NOMO-1 (cell line): ENCODE measurements around the gene HPSE2.

Source experiments
- DNase-seq, 2 experiments: peaks; one replicate each; lab custom pipeline; 2025; ENCODE audit not compliant: unreplicated experiment in 2 of 2; lab: John Stamatoyannopoulos, UW

Gene HPSE2

GRCh38 chr10:98419469-98420261 lies 816.0 kb downstream of the HPSE2 start:
- no peak for DNase-seq

DNA sequence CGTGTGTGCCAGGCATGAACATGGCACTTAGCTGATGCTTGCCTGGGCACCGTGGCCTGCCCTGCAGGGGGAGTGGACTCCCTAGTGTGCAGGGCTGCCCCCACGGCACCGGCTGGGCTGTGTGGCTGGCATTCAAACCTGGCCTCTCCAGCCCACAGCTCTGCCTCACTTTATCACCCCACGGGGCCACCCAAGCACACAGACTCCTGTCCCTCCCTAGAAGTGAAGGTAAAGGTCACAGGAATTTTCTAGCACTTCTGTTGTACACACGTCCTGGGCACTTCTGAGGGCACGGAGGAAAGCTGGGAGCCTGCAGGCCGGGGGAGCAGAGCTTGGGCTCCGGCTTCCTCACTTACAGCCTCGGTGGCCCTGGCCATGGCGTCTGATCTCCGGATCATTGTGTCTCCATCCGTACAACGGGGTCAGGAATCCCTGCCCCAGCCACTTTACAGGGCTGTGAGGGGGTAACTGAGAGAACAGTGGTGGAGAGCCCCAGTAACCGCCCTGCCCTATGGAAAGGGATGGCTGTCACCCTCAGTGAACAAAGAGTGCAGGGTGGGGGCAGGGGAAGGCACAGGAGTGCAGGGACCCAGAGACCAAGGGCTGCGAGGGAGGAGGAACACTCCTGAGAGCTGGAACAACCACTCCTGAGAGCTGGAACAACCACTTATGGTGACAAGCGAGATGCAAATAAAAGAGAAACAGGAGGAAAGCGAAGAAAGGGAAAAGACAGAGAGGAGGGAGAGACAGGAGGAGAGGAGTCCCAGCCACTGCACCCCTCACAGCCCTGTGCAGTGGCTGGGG lies 816.8 kb downstream of the HPSE2 start:
- DNase-seq = no peak

- DNase-seq = no peak
These were observed 817.5 kb downstream of the HPSE2 start for GRCh38 chr10:98417973-98418664.

DNA sequence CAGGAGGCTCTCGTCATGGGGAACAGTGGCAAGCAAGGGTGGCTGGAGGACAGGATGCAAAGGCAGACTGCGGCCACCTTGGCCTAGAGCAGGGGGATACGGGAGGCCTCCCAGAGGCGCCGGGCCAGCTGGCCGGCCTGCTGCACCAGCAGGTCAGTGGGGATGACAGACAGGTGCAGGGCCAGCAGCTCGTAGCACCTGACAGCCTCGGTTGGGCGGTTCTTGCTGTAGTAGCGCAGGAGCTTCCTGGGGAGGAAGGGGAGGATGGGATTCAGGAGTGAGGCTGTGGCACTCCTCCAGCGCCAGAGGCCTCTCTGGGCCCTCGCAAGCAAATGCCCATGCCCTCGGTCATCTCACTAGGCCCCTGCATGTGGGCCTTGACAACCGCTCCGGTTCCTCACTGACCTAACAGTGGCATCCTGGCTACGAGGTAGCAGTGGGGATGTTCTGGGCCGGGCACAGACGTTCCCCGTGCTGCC lies 818.1 kb downstream of the HPSE2 start:
- no peak for DNase-seq

- DNase-seq = no peak
These were observed 818.9 kb downstream of the HPSE2 start for GRCh38 chr10:98416606-98417388.

DNA sequence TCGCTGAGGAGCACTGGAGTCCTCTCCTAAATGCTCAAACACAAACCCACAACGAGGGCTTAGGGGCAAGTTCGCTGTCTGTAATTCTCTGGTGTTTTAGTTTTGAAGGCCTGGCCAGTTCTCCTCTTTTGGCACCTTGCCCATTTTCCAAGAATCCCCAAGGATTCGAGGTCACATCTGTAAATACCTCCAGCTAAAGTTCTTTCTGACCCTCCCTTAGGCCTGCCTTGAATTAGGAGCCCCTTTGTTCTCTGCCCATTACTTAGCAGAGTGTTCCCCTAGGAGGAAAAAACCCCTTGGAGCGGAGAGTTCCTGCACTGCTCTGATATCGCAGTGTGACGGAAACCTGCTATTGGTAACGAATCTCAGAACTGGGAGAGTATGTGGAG lies 819.9 kb downstream of the HPSE2 start:
- DNase-seq = no peak

DNA sequence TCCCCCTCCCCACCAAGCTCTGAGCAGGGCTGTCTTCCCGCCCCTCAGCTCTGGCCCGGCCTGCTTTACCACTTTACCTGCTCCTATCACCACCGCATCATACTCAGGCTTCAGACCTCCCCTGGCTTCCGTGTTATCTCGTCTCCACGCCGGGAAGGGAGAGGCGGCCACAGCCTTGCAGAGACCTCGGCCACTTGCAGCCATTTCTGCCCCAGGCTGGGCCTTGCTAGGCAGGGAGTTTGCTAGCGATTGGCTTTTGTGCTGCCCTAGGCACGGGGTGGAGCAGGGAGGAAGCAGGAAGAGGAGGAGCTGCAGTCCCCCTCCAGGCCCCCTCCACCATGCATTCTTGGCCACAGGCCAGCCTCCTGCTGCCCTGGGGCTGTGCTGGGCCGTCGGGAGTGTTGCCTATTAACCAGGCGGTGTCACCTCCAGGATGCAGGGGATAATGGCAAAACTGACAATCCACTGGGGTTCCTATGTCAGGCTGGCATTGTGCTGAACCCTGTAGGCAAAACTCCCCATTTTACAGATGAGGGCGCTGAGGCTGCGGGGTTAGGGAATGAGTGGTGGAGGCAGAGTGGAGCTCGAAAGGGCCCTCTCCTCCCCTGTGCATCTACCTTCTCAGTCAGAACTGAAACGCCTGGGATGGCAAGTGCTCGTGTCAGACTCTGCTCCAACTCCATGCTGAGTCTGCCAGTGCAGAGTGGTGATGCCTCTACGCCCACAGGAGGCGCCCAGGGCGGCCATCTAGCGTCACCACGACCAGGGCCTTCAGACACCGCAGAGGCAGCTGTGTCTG lies 820.5 kb downstream of the HPSE2 start, which contains the start of gene PYROXD2:
PYROXD2 (minus strand) TSS at position 251 of the 799 bp plus-strand sequence; CDS start at position 204, 47 bp downstream.
- DNase-seq = no peak

- no peak for DNase-seq
These were observed 821.1 kb downstream of the HPSE2 start for GRCh38 chr10:98414578-98414931.

- DNase-seq = no peak
These were observed 823.9 kb downstream of the HPSE2 start for GRCh38 chr10:98411768-98412167.

DNA sequence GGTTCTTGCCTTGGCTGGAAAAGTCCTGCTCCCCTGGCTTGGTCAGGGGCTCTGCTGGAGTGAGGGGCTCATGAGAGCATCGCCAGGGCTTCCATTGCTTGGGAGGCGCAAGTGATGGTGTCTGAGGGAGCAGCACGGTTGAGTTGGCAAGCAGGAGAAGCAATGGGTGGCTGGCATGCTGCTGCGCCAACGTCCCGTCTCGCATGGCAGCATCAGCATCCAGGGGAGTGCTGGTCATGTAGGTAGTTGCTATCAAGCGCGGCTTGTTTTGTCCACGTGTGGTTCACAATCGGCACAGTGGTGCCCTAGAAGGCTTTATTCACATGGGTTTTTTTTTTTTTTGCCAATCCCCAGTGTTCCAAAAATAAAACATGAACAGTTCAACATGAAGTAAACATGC lies 824.5 kb downstream of the HPSE2 start:
- no peak for DNase-seq

GRCh38 chr10:98410759-98411158 lies 824.9 kb downstream of the HPSE2 start:
- no peak for DNase-seq

DNA sequence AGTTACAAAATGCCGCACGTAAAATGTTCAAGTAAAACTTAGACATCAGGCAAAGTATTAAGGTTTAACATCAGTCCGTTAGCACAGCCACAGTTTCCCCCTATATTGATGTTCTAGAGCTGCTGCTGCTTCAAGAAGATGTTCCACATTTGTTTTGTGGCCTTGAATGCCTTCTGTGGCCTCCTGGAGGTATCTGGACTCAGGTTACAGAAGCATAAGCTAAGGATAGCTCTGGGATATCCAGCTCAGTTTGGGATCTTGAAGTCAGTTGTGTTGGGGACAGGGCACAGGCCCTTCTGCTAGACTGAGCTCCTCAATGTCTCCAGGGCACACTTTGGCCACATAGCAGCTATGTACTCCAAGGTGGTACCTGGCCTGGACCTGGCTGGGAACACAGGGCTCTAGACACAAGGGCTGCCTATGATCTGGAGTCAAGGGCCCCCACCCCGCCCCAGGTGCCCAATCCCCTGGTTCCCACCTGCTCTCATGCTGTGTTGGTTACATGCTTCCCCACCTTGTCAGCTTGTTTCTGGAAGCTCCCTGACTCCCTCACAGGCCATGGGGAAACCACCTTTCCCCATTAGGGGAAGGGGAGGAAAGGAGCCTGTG lies 825.4 kb downstream of the HPSE2 start:
- no peak for DNase-seq

DNA sequence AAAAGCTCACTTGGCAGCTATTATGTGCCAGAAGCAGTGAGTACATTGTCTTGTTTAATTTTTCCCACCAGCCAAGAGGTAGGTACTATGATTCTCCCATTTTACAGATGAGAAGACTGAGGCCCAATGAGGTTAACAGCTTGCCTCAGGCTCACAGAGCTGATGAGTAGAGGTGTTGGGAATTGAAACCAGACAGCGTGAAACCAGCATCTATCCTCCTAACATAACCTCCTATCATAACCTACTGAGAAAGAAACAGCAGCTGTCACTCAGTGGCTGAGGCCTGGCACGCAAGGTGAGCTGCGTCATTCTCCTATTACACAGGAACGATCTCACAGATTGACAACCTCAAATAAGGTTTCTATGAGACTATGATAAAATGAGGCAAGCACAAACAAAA lies 826.9 kb downstream of the HPSE2 start:
- no peak for DNase-seq

DNA sequence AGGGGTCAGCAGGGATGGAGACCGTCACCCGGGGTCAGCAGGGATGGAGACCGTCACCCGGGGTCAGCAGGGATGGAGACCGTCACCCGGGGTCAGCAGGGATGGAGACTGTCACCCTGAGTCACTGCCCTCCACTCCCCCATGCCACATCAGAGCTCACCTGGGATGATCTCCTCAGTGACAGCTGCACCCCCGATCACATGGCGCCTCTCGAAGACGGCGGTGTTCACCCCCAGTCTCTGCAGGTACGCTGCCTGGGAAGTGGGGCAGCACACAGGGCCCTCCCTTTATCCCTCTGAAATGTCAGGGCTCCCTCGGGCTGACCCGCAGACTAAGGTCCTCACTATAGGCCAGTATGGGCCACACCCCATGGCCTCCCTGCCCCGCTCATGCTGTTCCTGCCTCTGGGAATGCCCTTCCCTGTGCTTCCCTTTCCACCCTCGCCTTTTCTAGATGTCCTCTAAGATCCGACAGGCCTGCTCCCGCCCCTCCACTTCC lies 827.9 kb downstream of the HPSE2 start:
- no peak for DNase-seq
